Measurements from ENCODE around the gene ARHGEF7. TPM values are rescaled to one million over a fixed set of nuclear protein-coding genes. Genes with fewer than 3 reads are reported as not detected.

Gene ARHGEF7
- total and polyA plus RNA-seq, 2 experiments from 2014 or later = 30.1 to 46.8 TPM

DNA sequence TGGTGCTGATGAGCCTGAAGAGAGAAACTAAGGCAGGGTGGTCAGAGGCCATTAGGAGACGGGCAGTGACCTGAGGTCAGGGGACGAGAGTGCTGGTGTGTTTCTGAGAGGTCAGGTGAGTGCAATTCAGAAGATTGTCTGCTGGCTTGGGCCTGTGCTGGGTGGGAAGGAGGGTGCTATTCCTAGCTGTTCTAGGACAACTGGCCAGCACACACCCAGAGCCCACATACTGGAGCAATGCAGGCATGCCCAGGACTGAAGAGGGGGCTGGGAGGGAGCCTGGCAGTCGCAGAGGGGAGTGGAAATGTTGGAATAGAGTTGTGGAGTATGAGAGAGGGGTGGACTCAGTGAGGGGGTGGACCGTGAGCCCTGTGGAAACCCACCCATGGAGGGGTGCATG, 16.5 kb downstream of the ARHGEF7 start:
- H3K4me3 ChIP-seq = no peak overlapping the region
- H3K79me2 ChIP-seq = no peaks in the 10 kb centered on the region
- no peaks in the 10 kb centered on the region for H3K9me2 ChIP-seq (replicated peaks; ENCODE audit: insufficient read depth)
- TF ChIP-seq EZH2phosphoT487 (IDR thresholded peaks at IDR 0.05; ENCODE audit: low read depth, severe bottlenecking, unreplicated experiment) (no peak), EZH2 (IDR thresholded peaks at IDR 0.05; ENCODE audit: borderline replicate concordance) (no peak)
- TF ChIP-seq, protein P1, sequence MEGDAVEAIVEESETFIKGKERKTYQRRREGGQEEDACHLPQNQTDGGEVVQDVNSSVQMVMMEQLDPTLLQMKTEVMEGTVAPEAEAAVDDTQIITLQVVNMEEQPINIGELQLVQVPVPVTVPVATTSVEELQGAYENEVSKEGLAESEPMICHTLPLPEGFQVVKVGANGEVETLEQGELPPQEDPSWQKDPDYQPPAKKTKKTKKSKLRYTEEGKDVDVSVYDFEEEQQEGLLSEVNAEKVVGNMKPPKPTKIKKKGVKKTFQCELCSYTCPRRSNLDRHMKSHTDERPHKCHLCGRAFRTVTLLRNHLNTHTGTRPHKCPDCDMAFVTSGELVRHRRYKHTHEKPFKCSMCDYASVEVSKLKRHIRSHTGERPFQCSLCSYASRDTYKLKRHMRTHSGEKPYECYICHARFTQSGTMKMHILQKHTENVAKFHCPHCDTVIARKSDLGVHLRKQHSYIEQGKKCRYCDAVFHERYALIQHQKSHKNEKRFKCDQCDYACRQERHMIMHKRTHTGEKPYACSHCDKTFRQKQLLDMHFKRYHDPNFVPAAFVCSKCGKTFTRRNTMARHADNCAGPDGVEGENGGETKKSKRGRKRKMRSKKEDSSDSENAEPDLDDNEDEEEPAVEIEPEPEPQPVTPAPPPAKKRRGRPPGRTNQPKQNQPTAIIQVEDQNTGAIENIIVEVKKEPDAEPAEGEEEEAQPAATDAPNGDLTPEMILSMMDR (IDR thresholded peaks at IDR 0.05; ENCODE audit: poor library complexity) = no peak
- DNase-seq (ENCODE audit: low spot score) = no peak
- no peaks in the 10 kb centered on the region for H3K36me3 ChIP-seq (replicated peaks; ENCODE audit: insufficient read depth, low read depth)
- H3K27me3 ChIP-seq = peaks cover 5% of the 10 kb centered on the region
- no peak overlapping the region for H2AFZ ChIP-seq
- no peaks in the 10 kb centered on the region for H3K4me1 ChIP-seq (ENCODE audit: insufficient read depth)
- H4K20me1 ChIP-seq (ENCODE audit: insufficient read depth, poor library complexity, severe bottlenecking) = no peaks in the 10 kb centered on the region
- H3K27ac ChIP-seq = no peak overlapping the region
- no peaks in the 10 kb centered on the region for H3K9me3 ChIP-seq (ENCODE audit: low read depth)
- WGBS (ENCODE audit: low lambda C conversion rate, missing lambda C conversion rate) = 80% methylated on average over 4 of the region's 4 CpGs
- H3K4me2 ChIP-seq = no peak overlapping the region

DNA sequence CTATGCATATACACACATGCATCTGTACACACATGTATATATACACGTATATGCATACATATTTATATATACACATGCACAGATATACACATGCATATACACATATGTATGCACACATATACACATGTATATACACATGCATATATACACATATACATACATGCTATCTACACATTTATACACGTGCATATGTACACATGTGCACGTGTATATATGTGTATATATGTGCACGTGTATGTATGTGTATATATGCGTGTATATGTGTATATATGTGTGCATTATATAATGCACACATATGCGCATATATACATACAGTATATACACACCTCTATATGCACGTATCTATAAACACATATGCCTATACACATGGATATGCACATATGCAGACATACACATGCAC, 17.8 kb downstream of the ARHGEF7 start:
- Histone ChIP-seq H2AFZ (no peak overlapping the region), H3K4me2 (no peak overlapping the region), H3K4me1 (ENCODE audit: insufficient read depth) (no peaks in the 10 kb centered on the region), H3K36me3 (replicated peaks; ENCODE audit: insufficient read depth, low read depth) (no peaks in the 10 kb centered on the region), H3K9me3 (ENCODE audit: low read depth) (no peaks in the 10 kb centered on the region), H3K4me3 (no peak overlapping the region), H3K27ac (no peak overlapping the region), H3K27me3 (peaks cover 9% of the 10 kb centered on the region), H3K9me2 (replicated peaks; ENCODE audit: insufficient read depth) (no peaks in the 10 kb centered on the region), H3K79me2 (no peaks in the 10 kb centered on the region), H4K20me1 (ENCODE audit: insufficient read depth, poor library complexity, severe bottlenecking) (no peaks in the 10 kb centered on the region)
- TF ChIP-seq EZH2 (IDR thresholded peaks at IDR 0.05; ENCODE audit: borderline replicate concordance) (no peak), EZH2phosphoT487 (IDR thresholded peaks at IDR 0.05; ENCODE audit: low read depth, severe bottlenecking, unreplicated experiment) (no peak)
- TF ChIP-seq, protein P1 (IDR thresholded peaks at IDR 0.05; ENCODE audit: poor library complexity) = no peak
- DNase-seq (ENCODE audit: low spot score) = no peak
- WGBS (ENCODE audit: low lambda C conversion rate, missing lambda C conversion rate) = 91% methylated on average over 7 of the region's 7 CpGs

DNA sequence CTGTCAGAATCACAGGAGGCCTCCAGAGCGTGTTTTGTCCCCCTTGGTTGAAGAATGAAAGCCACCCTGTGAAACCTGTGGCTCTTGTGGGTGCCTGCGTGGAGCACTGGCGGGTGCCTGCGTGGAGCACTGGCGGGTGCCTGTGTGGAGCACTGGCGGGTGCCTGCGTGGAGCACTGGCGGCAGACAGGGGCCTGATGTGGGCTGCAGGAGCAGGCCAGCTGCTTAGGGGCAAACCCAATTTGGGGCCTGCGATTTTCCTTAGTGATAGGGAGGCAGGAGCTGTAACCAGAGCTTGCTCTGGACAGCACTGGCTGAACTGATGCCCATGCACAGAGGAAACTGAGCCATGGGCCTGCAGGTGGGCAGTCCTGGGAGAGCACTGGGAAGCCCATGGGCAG, 24.3 kb downstream of the ARHGEF7 start:
- Histone ChIP-seq H3K79me2 (no peaks in the 10 kb centered on the region), H2AFZ (no peak overlapping the region), H3K36me3 (replicated peaks; ENCODE audit: insufficient read depth, low read depth) (no peaks in the 10 kb centered on the region), H3K4me2 (no peak overlapping the region), H3K9me2 (replicated peaks; ENCODE audit: insufficient read depth) (no peaks in the 10 kb centered on the region), H3K9me3 (ENCODE audit: low read depth) (no peaks in the 10 kb centered on the region), H3K27ac (no peak overlapping the region), H3K27me3 (peaks cover 9% of the 10 kb centered on the region), H3K4me1 (ENCODE audit: insufficient read depth) (no peaks in the 10 kb centered on the region), H4K20me1 (ENCODE audit: insufficient read depth, poor library complexity, severe bottlenecking) (no peaks in the 10 kb centered on the region), H3K4me3 (no peak overlapping the region)
- no peak for DNase-seq (ENCODE audit: low spot score)
- 95% methylated on average over 9 of the region's 9 CpGs for WGBS (ENCODE audit: low lambda C conversion rate, missing lambda C conversion rate)
- TF ChIP-seq EZH2 (IDR thresholded peaks at IDR 0.05; ENCODE audit: borderline replicate concordance) (no peak), EZH2phosphoT487 (IDR thresholded peaks at IDR 0.05; ENCODE audit: low read depth, severe bottlenecking, unreplicated experiment) (no peak)
- TF ChIP-seq, protein P1 (IDR thresholded peaks at IDR 0.05; ENCODE audit: poor library complexity) = no peak
